ENCODE measurements around the gene PLCL1. TPM values are rescaled to one million over a fixed set of nuclear protein-coding genes. Genes with fewer than 3 reads are reported as not detected.

PLCL1 gene
- total RNA-seq, 1 experiment from 2014 or later = 0.08 TPM

GRCh38 chr2:197857476-197858107 lies 53.2 kb downstream of the PLCL1 start:
- DNase-seq (ENCODE audit: low spot score) = no peak

- no peak for DNase-seq (ENCODE audit: low spot score)
These were observed 54.3 kb downstream of the PLCL1 start for GRCh38 chr2:197858607-197859140.

DNA sequence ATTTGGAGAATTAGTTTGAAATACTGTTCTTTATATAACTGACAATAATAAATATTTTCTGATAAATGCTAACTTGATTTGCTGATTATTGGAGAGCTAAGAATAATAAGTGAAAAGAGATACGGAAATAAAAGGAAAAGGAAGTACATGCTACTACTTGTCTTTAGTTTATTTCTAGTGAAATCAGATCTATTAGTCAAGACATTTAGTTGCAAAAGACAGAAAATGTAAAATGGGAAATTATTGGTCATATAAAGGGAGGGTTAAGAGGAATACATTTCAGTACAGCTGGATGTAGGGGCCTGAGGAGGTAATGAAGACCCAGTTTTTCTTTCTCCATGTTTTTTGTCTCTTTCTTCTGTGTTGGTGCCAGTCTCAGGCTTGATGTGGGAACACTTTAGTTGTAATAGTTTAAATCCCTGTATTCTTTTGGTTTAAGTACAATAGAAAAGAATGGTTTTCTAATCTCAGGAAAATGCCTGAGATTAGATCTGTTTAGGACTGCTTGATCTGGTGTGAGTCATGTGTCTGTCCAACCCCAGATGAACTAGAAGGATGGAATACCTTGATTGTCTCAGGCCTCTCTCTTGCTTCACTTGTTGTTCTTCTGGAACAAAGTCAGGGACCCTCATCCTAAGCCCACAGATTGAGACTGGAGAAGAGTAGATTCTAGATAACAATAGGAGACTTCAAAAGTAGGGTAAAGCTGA lies 58.0 kb downstream of the PLCL1 start:
- DNase-seq (ENCODE audit: low spot score) = no peak

GRCh38 chr2:197863744-197864143 lies 59.4 kb downstream of the PLCL1 start:
- no peak for DNase-seq (ENCODE audit: low spot score)

- DNase-seq (ENCODE audit: low spot score) = no peak
These were observed 62.1 kb downstream of the PLCL1 start for GRCh38 chr2:197866455-197866854.

DNA sequence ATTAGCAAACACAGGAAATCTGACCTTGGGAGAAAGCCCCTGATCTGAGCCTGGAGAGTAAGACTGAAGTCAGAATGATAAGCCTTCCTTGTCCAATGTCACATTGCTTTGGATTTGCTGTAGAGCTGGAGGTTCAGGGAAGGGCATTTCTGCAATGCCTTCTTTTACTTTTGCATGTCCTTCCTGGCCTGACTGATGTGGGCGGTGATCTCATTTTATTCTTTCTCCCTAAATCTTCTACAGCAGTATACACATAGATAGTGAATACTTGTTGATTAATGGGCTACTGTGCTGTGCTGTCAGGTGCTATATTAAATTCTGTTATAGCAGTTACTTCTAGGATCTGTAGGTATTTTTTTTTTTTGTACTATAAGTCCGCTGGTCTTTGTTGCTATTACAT lies 62.6 kb downstream of the PLCL1 start:
- DNase-seq (ENCODE audit: low spot score) = no peak

DNA sequence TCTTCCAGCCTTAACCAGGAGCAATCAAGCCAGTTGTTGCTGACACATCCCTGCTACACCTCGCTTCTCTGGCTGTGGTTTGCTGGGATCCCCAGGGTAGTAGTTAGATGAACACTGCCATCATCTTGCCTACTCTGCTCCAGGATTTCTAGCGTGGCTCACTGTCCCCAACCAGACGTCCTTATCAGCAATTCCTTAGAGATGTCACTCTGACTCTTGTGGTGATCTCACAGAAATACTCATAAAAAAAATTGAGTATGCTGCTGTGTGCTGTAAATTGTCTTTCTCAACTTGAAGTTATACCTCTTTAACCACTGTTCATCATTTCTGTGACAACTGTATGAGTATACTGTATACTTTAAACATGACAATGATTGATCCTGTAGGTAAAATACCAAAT lies 63.2 kb downstream of the PLCL1 start:
- no peak for DNase-seq (ENCODE audit: low spot score)

DNA sequence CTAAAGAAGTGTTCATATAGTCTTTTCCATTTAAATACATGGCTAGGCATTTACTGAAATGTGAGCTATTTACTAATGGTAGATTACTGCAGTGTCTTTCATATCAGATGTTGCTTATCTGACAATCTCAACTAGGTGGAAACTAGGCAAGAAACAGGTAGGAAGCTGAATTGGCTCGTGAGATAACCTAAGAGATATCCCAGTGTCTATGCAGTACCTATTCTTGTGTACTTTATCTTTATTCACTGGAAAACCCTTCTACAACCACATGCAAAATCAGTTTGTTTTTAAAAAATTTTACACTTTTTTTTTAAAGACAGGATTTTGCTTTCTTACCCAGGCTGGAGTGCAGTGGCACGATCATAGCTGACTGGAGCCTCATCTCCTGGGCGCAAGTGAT lies 63.8 kb downstream of the PLCL1 start:
- no peak for DNase-seq (ENCODE audit: low spot score)

DNA sequence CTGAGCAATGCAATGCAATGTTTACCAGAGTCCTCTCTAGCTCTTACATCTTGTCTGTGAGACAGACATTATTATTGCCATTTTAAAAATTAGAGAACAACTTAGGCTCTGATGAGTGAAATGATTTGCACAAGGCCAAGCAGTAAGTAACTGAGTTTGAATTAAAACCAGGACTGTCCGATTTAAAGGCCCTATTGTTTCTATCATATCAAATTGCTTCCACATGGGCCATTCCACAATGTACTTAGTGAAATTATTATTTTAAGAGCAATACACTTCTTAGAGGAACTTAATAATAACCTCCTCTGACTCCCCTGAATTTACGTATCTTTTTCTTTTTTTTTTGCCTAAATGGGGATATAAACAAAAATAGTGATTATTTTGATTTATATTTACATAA lies 64.6 kb downstream of the PLCL1 start:
- no peak for DNase-seq (ENCODE audit: low spot score)

GRCh38 chr2:197869501-197870111 lies 65.2 kb downstream of the PLCL1 start:
- no peak for DNase-seq (ENCODE audit: low spot score)

GRCh38 chr2:197870137-197870536 lies 65.7 kb downstream of the PLCL1 start:
- DNase-seq (ENCODE audit: low spot score) = no peak

DNA sequence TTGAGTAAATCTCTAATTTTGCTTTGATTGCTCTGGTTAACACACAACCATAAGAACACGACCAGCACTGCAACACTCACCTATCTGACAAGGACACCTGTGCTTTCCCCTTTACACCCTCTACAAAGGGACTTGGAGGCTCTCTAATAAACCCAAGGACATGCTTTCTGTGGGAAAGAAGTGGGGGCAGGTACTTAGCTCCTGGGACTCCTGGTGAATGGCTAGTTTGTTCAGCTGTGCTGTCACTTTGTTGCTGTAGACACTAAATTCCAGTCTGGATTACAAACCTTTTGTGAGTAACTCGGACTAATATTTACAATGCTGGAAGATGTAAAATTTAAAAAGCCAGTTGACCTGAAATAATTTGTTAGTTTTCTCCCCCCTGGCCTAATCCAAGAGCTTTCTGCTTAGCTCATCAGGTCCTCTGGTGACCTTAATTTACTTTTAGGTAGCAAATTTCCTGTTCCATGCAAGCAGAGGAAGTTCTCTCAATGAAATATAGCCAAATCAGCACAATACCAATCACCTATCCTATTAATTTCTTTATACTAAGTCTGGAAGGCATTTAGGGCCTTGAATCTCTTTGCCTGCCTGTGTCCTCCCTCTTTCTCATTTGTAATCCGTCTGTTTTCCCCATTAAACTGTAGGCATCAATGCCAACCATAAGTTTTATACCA lies 67.5 kb downstream of the PLCL1 start:
- no peak for DNase-seq (ENCODE audit: low spot score)

GRCh38 chr2:197873293-197873701 lies 68.9 kb downstream of the PLCL1 start:
- no peak for DNase-seq (ENCODE audit: low spot score)

DNA sequence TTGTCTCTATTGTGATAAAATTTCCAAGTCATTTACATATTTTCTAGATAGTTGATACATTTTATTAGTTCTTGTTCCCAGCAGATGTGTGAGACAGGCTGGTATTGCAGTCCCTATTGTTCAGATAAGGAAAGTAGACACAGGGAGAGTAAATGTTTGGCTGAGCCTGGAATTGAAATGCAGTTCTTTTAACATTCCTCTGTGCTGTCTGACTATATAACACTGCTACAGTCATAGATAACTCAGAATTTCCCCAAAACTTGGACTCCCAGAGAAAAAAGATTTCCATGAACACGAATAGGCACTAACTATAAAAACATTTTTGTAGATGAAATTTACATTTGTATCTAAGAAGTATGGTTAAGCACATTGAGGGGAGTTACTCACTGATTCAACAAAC lies 71.4 kb downstream of the PLCL1 start:
- no peak for DNase-seq (ENCODE audit: low spot score)

DNA sequence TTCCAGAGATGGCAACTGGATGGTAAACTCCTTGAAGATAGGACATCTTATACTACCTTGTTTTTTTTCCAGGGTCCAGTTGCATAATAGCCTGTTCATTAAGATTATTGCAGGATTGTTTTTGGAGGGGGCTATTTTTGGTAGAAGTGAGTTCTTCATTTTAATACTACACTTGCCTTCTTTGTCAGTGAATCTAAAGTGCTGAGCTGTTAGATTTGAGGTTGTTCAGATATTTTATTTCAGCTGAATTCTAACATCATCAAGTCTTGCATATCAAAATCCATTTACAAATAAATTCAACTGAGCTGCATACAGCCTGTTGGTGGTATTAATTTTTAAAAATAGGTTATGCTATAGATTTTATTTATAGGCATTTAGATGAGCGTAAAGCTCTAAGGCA lies 72.1 kb downstream of the PLCL1 start:
- DNase-seq (ENCODE audit: low spot score) = no peak

DNA sequence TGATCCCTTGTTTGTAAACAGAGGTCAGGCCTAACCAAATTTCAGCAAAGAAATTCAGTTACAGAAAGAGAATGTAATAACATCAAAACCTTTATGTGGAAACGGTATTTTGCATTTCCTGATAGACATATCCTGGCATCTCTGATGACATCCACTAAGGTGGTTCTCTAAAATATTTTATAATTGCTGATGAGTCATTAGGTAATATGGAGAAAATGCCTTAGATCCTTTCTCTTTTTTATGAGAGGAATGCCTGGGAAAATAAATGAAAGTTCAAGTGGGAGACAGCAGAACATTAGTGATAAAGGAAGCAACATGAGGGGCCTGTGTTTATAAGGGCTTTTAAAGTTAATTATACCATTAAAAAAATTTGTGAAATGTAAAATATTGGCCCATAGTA lies 72.6 kb downstream of the PLCL1 start:
- DNase-seq (ENCODE audit: low spot score) = no peak

DNA sequence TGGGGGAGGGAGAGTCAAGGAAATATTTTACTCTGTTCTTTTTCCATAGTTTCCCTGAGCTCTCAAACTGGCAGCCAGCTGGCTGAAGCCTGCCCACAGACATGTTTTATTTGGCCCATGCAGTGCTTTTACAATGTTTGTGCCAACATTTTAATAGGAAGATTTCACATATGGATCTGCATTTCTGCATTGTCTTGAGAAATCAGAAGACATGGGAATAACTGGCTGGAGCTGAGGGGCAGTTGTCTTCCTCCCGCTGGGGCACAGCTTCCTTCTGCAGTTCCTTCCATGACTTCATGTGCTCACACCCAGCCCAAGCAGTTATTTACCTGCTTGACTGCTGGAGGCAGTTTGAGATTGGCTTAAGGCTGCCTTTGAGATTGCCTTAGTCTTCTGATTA lies 74.4 kb downstream of the PLCL1 start:
- DNase-seq (ENCODE audit: low spot score) = no peak

DNA sequence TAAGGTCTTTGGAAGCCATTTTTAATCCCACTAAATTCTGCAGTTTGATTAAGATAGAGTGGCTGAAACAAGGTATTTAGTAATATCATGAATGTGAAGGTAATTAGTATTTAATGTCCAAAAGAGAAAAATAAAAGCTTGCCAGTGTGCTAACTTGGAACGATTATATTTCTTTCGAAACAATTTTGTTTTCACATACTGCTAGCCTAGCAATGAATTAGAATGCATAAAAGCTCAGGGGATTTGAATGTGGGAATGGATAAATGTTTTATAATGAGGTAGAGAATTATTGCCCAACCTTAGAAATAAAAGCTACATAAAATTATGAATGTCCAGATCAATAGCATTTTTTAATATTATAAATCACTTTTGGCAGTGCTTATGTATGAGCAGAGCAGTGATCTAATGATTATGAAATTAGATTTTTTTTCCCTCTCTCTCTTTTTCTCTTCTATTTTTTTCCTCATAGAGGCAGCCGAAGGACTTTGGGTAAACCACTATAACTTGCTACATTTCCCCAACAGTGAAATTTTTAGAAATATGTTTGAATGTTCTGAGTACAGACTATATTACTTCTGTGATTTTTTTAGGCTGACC lies 75.5 kb downstream of the PLCL1 start:
- DNase-seq (ENCODE audit: low spot score) = no peak

DNA sequence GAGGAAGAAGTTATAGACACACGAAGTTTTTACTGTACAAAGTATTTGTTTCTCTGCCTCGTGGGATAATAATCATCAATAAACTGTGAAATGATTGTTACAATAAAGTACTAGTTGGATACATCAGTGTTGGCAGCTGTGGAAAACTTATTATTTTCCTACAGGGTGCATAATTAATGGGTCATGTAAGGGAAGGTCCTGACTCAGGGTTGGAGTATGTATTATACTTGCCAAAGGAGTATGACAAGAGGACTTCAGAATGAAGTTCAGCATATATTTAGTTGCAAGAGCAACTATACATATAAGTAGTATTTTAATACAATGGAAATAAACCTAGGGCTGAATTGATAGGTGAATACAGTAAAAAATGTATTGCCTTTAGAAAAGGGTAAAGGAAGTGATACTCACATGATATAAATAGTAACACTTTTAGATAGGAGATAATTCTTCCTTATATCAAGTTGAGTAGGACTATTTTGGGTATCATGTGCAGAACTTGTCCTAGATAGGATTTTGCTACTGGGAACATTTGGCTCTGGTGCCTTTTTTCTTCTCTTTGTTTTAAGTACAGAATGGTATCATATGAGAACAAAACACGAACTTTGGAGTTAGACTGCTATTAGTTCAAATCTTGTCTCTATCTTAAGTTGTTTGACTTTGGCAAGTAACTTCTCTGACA lies 79.1 kb downstream of the PLCL1 start:
- DNase-seq (ENCODE audit: low spot score) = no peak

GRCh38 chr2:197884252-197884651 lies 79.9 kb downstream of the PLCL1 start:
- DNase-seq (ENCODE audit: low spot score) = no peak

- DNase-seq (ENCODE audit: low spot score) = no peak
These were observed 80.7 kb downstream of the PLCL1 start for GRCh38 chr2:197885126-197885525.
